ENCODE measurements around the gene DDX23. TPM values are rescaled to one million over a fixed set of nuclear protein-coding genes. Genes with fewer than 3 reads are reported as not detected.

The DDX23 gene
- total RNA-seq, result 73.1 and 74.8 TPM in 2 replicates
- 41.7 and 46.5 TPM in 2 replicates for polyA plus RNA-seq

GRCh38 chr12:48851883-48852733, at the start of gene DDX23:
DDX23 (minus strand) TSS chr12:48852163; CDS start chr12:48845782, 6,381 bp downstream.
- no peaks in the 10 kb centered on the region for H3K9me2 ChIP-seq (replicated peaks; ENCODE audit: insufficient read depth)
- under 1% methylated on average over 46 of the region's 53 CpGs for WGBS (ENCODE audit: low lambda C conversion rate, missing lambda C conversion rate)
- DNase-seq (ENCODE audit: low spot score), result peak; percentile 97
- H4K20me1 ChIP-seq (ENCODE audit: insufficient read depth, poor library complexity, severe bottlenecking), result peaks cover 1% of the 10 kb centered on the region
- H3K36me3 ChIP-seq (replicated peaks; ENCODE audit: insufficient read depth, low read depth), result no peaks in the 10 kb centered on the region
- peak within 1 kb of the TSS; percentile 71 for H3K4me3 ChIP-seq
- H3K9me3 ChIP-seq (ENCODE audit: low read depth), result no peaks in the 10 kb centered on the region
- peak within 1 kb of the TSS; percentile 76 for H3K27ac ChIP-seq
- no peak for TF ChIP-seq CTCF (IDR thresholded peaks at IDR 0.05; ENCODE audit: poor library complexity)
- TF ChIP-seq EZH2 (IDR thresholded peaks at IDR 0.05; ENCODE audit: borderline replicate concordance), result no peak
- no peak for TF ChIP-seq EZH2phosphoT487 (IDR thresholded peaks at IDR 0.05; ENCODE audit: low read depth, severe bottlenecking, unreplicated experiment)
- peak within 1 kb of the TSS; percentile 82 for H3K4me2 ChIP-seq
- H3K27me3 ChIP-seq, result no peaks in the 10 kb centered on the region
- H3K79me2 ChIP-seq, result peaks cover 47% of the 10 kb centered on the region
- peaks cover 18% of the 10 kb centered on the region for H3K4me1 ChIP-seq (ENCODE audit: insufficient read depth)
- peak within 1 kb of the TSS; percentile 50 for H2AFZ ChIP-seq

- Histone ChIP-seq H4K20me1 (ENCODE audit: insufficient read depth, poor library complexity, severe bottlenecking) (no peaks in the 10 kb centered on the region), H2AFZ (no peak overlapping the region), H3K79me2 (no peaks in the 10 kb centered on the region), H3K4me1 (ENCODE audit: insufficient read depth) (no peaks in the 10 kb centered on the region), H3K9me3 (ENCODE audit: low read depth) (no peaks in the 10 kb centered on the region), H3K27ac (no peak overlapping the region), H3K4me3 (no peak overlapping the region), H3K4me2 (no peak overlapping the region), H3K27me3 (no peaks in the 10 kb centered on the region), H3K9me2 (replicated peaks; ENCODE audit: insufficient read depth) (no peaks in the 10 kb centered on the region), H3K36me3 (replicated peaks; ENCODE audit: insufficient read depth, low read depth) (no peaks in the 10 kb centered on the region)
- DNase-seq (ENCODE audit: low spot score), result no peak
- 92% methylated on average over 2 of the region's 2 CpGs for WGBS (ENCODE audit: low lambda C conversion rate, missing lambda C conversion rate)
- no peak for TF ChIP-seq CTCF (IDR thresholded peaks at IDR 0.05; ENCODE audit: poor library complexity)
- no peak for TF ChIP-seq EZH2 (IDR thresholded peaks at IDR 0.05; ENCODE audit: borderline replicate concordance)
- TF ChIP-seq EZH2phosphoT487 (IDR thresholded peaks at IDR 0.05; ENCODE audit: low read depth, severe bottlenecking, unreplicated experiment), result no peak
Observed at GRCh38 chr12:48901278-48901677, 49.3 kb upstream of the DDX23 start.

GRCh38 chr12:48899651-48900050, 47.7 kb upstream of the DDX23 start:
- Histone ChIP-seq H3K4me1 (ENCODE audit: insufficient read depth) (no peaks in the 10 kb centered on the region), H3K79me2 (no peaks in the 10 kb centered on the region), H4K20me1 (ENCODE audit: insufficient read depth, poor library complexity, severe bottlenecking) (no peaks in the 10 kb centered on the region), H3K9me3 (ENCODE audit: low read depth) (no peaks in the 10 kb centered on the region), H3K27me3 (no peaks in the 10 kb centered on the region), H3K27ac (no peak overlapping the region), H3K9me2 (replicated peaks; ENCODE audit: insufficient read depth) (no peaks in the 10 kb centered on the region), H3K4me2 (no peak overlapping the region), H2AFZ (no peak overlapping the region), H3K4me3 (no peak overlapping the region), H3K36me3 (replicated peaks; ENCODE audit: insufficient read depth, low read depth) (no peaks in the 10 kb centered on the region)
- DNase-seq (ENCODE audit: low spot score), result no peak
- 71% methylated on average over 2 of the region's 2 CpGs for WGBS (ENCODE audit: low lambda C conversion rate, missing lambda C conversion rate)
- TF ChIP-seq EZH2phosphoT487 (IDR thresholded peaks at IDR 0.05; ENCODE audit: low read depth, severe bottlenecking, unreplicated experiment), result no peak
- TF ChIP-seq CTCF (IDR thresholded peaks at IDR 0.05; ENCODE audit: poor library complexity), result no peak
- TF ChIP-seq EZH2 (IDR thresholded peaks at IDR 0.05; ENCODE audit: borderline replicate concordance), result no peak
